NOMO-1 treated with dmso at 0.1 percent for 144 hours (cell line): ENCODE results near the gene CDH4.

Experiments
- DNase-seq: peaks from one replicate; lab custom pipeline; 2025; ENCODE audit not compliant: unreplicated experiment; lab: John Stamatoyannopoulos, UW

The CDH4 gene

GRCh38 chr20:61571916-61572711 lies 320.1 kb downstream of the CDH4 start:
- no peak for DNase-seq

GRCh38 chr20:61572789-61573188 lies 320.7 kb downstream of the CDH4 start:
- DNase-seq = no peak

- no peak for DNase-seq
These were observed 321.6 kb downstream of the CDH4 start for GRCh38 chr20:61573415-61574305.

- DNase-seq = no peak
These were observed 323.3 kb downstream of the CDH4 start for GRCh38 chr20:61575151-61575937.

GRCh38 chr20:61576372-61576771 lies 324.3 kb downstream of the CDH4 start:
- DNase-seq = no peak

GRCh38 chr20:61577065-61577464 lies 325.0 kb downstream of the CDH4 start:
- no peak for DNase-seq

GRCh38 chr20:61579908-61580307 lies 327.8 kb downstream of the CDH4 start:
- no peak for DNase-seq

GRCh38 chr20:61580958-61581824 lies 329.1 kb downstream of the CDH4 start:
- no peak for DNase-seq

GRCh38 chr20:61581825-61582188 lies 329.7 kb downstream of the CDH4 start:
- no peak for DNase-seq

GRCh38 chr20:61582196-61582923 lies 330.3 kb downstream of the CDH4 start:
- DNase-seq = no peak

GRCh38 chr20:61583356-61583755 lies 331.3 kb downstream of the CDH4 start:
- DNase-seq = no peak

- DNase-seq = no peak
These were observed 332.8 kb downstream of the CDH4 start for GRCh38 chr20:61584851-61585250.

- no peak for DNase-seq
These were observed 333.7 kb downstream of the CDH4 start for GRCh38 chr20:61585764-61586163.

- DNase-seq = no peak
These were observed 335.0 kb downstream of the CDH4 start for GRCh38 chr20:61587036-61587435.

GRCh38 chr20:61587681-61588289 lies 335.7 kb downstream of the CDH4 start:
- no peak for DNase-seq

- no peak for DNase-seq
These were observed 336.6 kb downstream of the CDH4 start for GRCh38 chr20:61588411-61589385.

GRCh38 chr20:61590236-61590635 lies 338.2 kb downstream of the CDH4 start:
- DNase-seq = no peak

GRCh38 chr20:61593516-61593915 lies 341.5 kb downstream of the CDH4 start:
- no peak for DNase-seq
